ENCODE data around the gene TBCD. TPM values are rescaled to one million over a fixed set of nuclear protein-coding genes. Genes with fewer than 3 reads are reported as not detected.

Gene TBCD
- total RNA-seq, 1 experiment from 2014 or later: 129 TPM

GRCh38 chr17:82876602-82877379 lies 124.9 kb downstream of the TBCD start:
- DNase-seq: peak; percentile 69
- no peaks in the 10 kb centered on the region for H3K23me2 ChIP-seq (ENCODE audit: insufficient read length, low read depth, low read length, poor library complexity, severe bottlenecking)
- no peaks in the 10 kb centered on the region for H3K9me3 Mint-ChIP-seq
- no peak overlapping the region for H3K27ac ChIP-seq (ENCODE audit: insufficient read length, low read depth, low read length)
- no peak overlapping the region for H2BK120ac ChIP-seq (ENCODE audit: low read depth, low read length, poor library complexity, severe bottlenecking)
- H3K9ac ChIP-seq (ENCODE audit: extremely low read depth, insufficient read length, low read length): no peak overlapping the region
- no peak overlapping the region for H3K14ac ChIP-seq (ENCODE audit: insufficient read depth, low read length)
- H3K79me2 ChIP-seq (ENCODE audit: insufficient read depth, low read length): no peaks in the 10 kb centered on the region; the same call in 1 of the 2 replicates
- no peaks in the 10 kb centered on the region for H3K4me1 ChIP-seq (ENCODE audit: insufficient read depth, low read length)
- H3K56ac ChIP-seq (ENCODE audit: insufficient read length, low read depth, low read length): no peak overlapping the region
- H3K9me3 ChIP-seq (ENCODE audit: control insufficient read depth, low read depth, low read length): no peaks in the 10 kb centered on the region
- H4K91ac ChIP-seq (ENCODE audit: insufficient read length, low read depth, low read length): no peak overlapping the region
- H2AFZ ChIP-seq (ENCODE audit: low read length): no peak overlapping the region
- no peak overlapping the region for H2BK15ac ChIP-seq (ENCODE audit: low read depth, low read length)
- H2BK5ac ChIP-seq (ENCODE audit: insufficient read length, low read length): no peak overlapping the region
- no peak overlapping the region for H4K8ac ChIP-seq (replicated peaks; ENCODE audit: insufficient read length, low read depth, low read length)
- H4K5ac ChIP-seq (ENCODE audit: insufficient read length, low read depth, low read length): no peak overlapping the region
- H3K27me3 ChIP-seq (ENCODE audit: insufficient read depth, low read length): no peaks in the 10 kb centered on the region
- H3K18ac ChIP-seq (ENCODE audit: insufficient read length, low read depth, low read length): no peak overlapping the region
- peaks cover 12 to 26% (median 22%) of the 10 kb centered on the region in 3 experiments for H3K36me3 Mint-ChIP-seq (ENCODE audit: insufficient read depth in 1 of 3, low read depth in 3 of 3)
- no peak overlapping the region for H3K4me2 ChIP-seq (ENCODE audit: insufficient read depth, insufficient read length, low read length)
- H2BK20ac ChIP-seq (ENCODE audit: low read depth, low read length, poor library complexity, severe bottlenecking): no peak overlapping the region
- WGBS (ENCODE audit: extremely low coverage, insufficient read length, low lambda C conversion rate): no CpG with 5 or more reads among the region's 14 CpGs
- no peaks in the 10 kb centered on the region for H3K79me1 ChIP-seq (ENCODE audit: insufficient read depth, low read depth, low read length, poor library complexity, severe bottlenecking)
- no peak overlapping the region for H2AK5ac ChIP-seq (ENCODE audit: insufficient read length, low read length)
- H3K4ac ChIP-seq (ENCODE audit: low read depth, low read length): no peak overlapping the region
- 0 out of 3 replicates have a peak, but pooled peaks have one; percentile 33 for TF ChIP-seq CTCF (conservative IDR thresholded peaks at IDR 0.05)
- H3K23ac ChIP-seq (ENCODE audit: insufficient read length, low read depth, low read length): no peak overlapping the region
- H3K27me3 Mint-ChIP-seq (ENCODE audit: low read depth): no peaks in the 10 kb centered on the region
- H3K27ac Mint-ChIP-seq: no peak overlapping the region; a peak in 2 of 7 replicates
- H2BK12ac ChIP-seq (ENCODE audit: insufficient read length, low read depth, low read length): no peak overlapping the region
- H3T11ph ChIP-seq (ENCODE audit: low read length): no peak overlapping the region
- H3K4me1 Mint-ChIP-seq: peaks cover 28 to 35% of the 10 kb centered on the region in 2 experiments
- H4K20me1 ChIP-seq (ENCODE audit: control insufficient read depth, insufficient read depth, insufficient read length): peaks cover 4% of the 10 kb centered on the region
- H3K4me3 Mint-ChIP-seq: no peak overlapping the region
